H9 (cell line): Measurements from ENCODE around the gene AKR7A2. TPM values are rescaled to one million over a fixed set of nuclear protein-coding genes. Genes with fewer than 3 reads are reported as not detected.

ENCODE experiments used
- DNase-seq: peaks from one replicate; pipeline ENCODE4 v3.0.0-alpha.2; 2017
- H2AFZ ChIP-seq: one replicate; pipeline ENCODE4 v1.6.1; 2013; ENCODE audit warnings: mild to moderate bottlenecking, low read length, control low read depth, moderate library complexity
- H2AK5ac ChIP-seq: 2 replicates; pipeline ENCODE4 v1.6.1; 2013; ENCODE audit warnings: low read length, control low read depth, mixed read lengths; ENCODE audit not compliant: insufficient read length
- H2BK120ac ChIP-seq: one replicate; pipeline ENCODE4 v1.6.1; 2013; ENCODE audit warnings: low read depth, mild to moderate bottlenecking, low read length, control low read depth, inconsistent platforms; ENCODE audit not compliant: poor library complexity, severe bottlenecking
- H2BK12ac ChIP-seq: 2 replicates; pipeline ENCODE4 v1.6.1; 2013; ENCODE audit warnings: low read length, control low read depth, mixed read lengths, low read depth; ENCODE audit not compliant: insufficient read length
- H2BK15ac ChIP-seq: 2 replicates; pipeline ENCODE4 v1.6.1; 2013; ENCODE audit warnings: low read depth, low read length, control low read depth
- H2BK20ac ChIP-seq: one replicate; pipeline ENCODE4 v1.6.1; 2013; ENCODE audit warnings: low read depth, mild to moderate bottlenecking, low read length, control low read depth, inconsistent platforms; ENCODE audit not compliant: poor library complexity, severe bottlenecking
- H2BK5ac ChIP-seq: 2 replicates; pipeline ENCODE4 v1.6.1; 2013; ENCODE audit warnings: low read length, control low read depth, mixed read lengths; ENCODE audit not compliant: insufficient read length
- H3K14ac ChIP-seq: 2 replicates; pipeline ENCODE4 v1.6.1; 2013; ENCODE audit warnings: low read length, control low read depth; ENCODE audit not compliant: insufficient read depth
- H3K18ac ChIP-seq: 2 replicates; pipeline ENCODE4 v1.6.1; 2013; ENCODE audit warnings: low read depth, mild to moderate bottlenecking, mixed read lengths, low read length, control low read depth; ENCODE audit not compliant: insufficient read length
- H3K23ac ChIP-seq: 2 replicates; pipeline ENCODE4 v1.6.1; 2013; ENCODE audit warnings: low read length, control low read depth, mixed read lengths, low read depth; ENCODE audit not compliant: insufficient read length
- H3K23me2 ChIP-seq: 2 replicates; pipeline ENCODE4 v1.6.1; 2013; ENCODE audit warnings: low read depth, mild to moderate bottlenecking, mixed read lengths, low read length, control low read depth; ENCODE audit not compliant: insufficient read length, poor library complexity, severe bottlenecking
- H3K27ac ChIP-seq: 2 replicates; pipeline ENCODE4 v1.5.1; 2013; ENCODE audit warnings: low read length, control low read depth, mixed read lengths, low read depth; ENCODE audit not compliant: insufficient read length
- H3K27me3 ChIP-seq: 2 replicates; pipeline ENCODE4 v1.6.1; 2013; ENCODE audit warnings: low read length, control low read depth, inconsistent platforms; ENCODE audit not compliant: insufficient read depth
- H3K4ac ChIP-seq: 2 replicates; pipeline ENCODE4 v1.6.1; 2013; ENCODE audit warnings: low read depth, mild to moderate bottlenecking, control low read depth, inconsistent platforms, low read length, moderate library complexity
- H3K4me1 ChIP-seq: 2 replicates; pipeline ENCODE4 v1.6.1; 2013; ENCODE audit warnings: low read length, control low read depth, inconsistent platforms; ENCODE audit not compliant: insufficient read depth
- H3K4me2 ChIP-seq: 2 replicates; pipeline ENCODE4 v1.6.1; 2013; ENCODE audit warnings: low read length, control low read depth, mixed read lengths; ENCODE audit not compliant: insufficient read length, insufficient read depth
- H3K56ac ChIP-seq: 2 replicates; pipeline ENCODE4 v1.6.1; 2013; ENCODE audit warnings: low read depth, mild to moderate bottlenecking, mixed read lengths, low read length, control low read depth; ENCODE audit not compliant: insufficient read length
- H3K79me1 ChIP-seq: 2 replicates; pipeline ENCODE4 v1.6.1; 2013; ENCODE audit warnings: low read depth, mild to moderate bottlenecking, moderate library complexity, low read length, control low read depth, inconsistent platforms; ENCODE audit not compliant: insufficient read depth, poor library complexity, severe bottlenecking
- H3K79me2 ChIP-seq: 2 replicates; pipeline ENCODE4 v1.6.1; 2013; ENCODE audit warnings: low read length, control low read depth, inconsistent platforms; ENCODE audit not compliant: insufficient read depth
- H3K9ac ChIP-seq: 2 replicates; pipeline ENCODE4 v1.6.1; 2013; ENCODE audit warnings: low read length, control low read depth, mixed read lengths; ENCODE audit not compliant: insufficient read length; ENCODE audit errors: extremely low read depth
- H3K9me3 ChIP-seq: one replicate; pipeline ENCODE4 v1.6.1; 2013; ENCODE audit warnings: low read depth, low read length, inconsistent platforms; ENCODE audit not compliant: control insufficient read depth
- H3T11ph ChIP-seq: one replicate; pipeline ENCODE4 v1.6.1; 2013; ENCODE audit warnings: mild to moderate bottlenecking, low read length, control low read depth, inconsistent platforms
- H4K20me1 ChIP-seq: one replicate; pipeline ENCODE4 v1.6.1; 2013; ENCODE audit not compliant: control insufficient read depth, insufficient read length, insufficient read depth
- H4K5ac ChIP-seq: 2 replicates; pipeline ENCODE4 v1.6.1; 2013; ENCODE audit warnings: low read depth, mild to moderate bottlenecking, mixed read lengths, low read length, control low read depth; ENCODE audit not compliant: insufficient read length
- H4K8ac ChIP-seq: replicated peaks from 2 replicates; pipeline ENCODE4 v1.6.1; 2013; ENCODE audit warnings: low read length, control low read depth, mixed read lengths, low read depth; ENCODE audit not compliant: insufficient read length
- H4K91ac ChIP-seq: 2 replicates; pipeline ENCODE4 v1.6.1; 2013; ENCODE audit warnings: low read depth, mild to moderate bottlenecking, moderate library complexity, mixed read lengths, low read length, control low read depth; ENCODE audit not compliant: insufficient read length
- H3K27ac Mint-ChIP-seq, 3 experiments: 2 replicates in 2 of 3; 3 replicates in 1 of 3; pipeline ENCODE4 v1.8.0; 2020 to 2021; ENCODE audit warnings: mixed read lengths in 3 of 3, mild to moderate bottlenecking in 1 of 3, moderate library complexity in 1 of 3
- H3K27me3 Mint-ChIP-seq: 2 replicates; pipeline ENCODE4 v1.8.0; 2021; ENCODE audit warnings: low read depth, mild to moderate bottlenecking, moderate library complexity, mixed read lengths
- H3K36me3 Mint-ChIP-seq, 3 experiments: 2 replicates in 2 of 3; 3 replicates in 1 of 3; pipeline ENCODE4 v1.8.0; 2020 to 2021; ENCODE audit warnings: low read depth in 3 of 3, mixed read lengths in 3 of 3; ENCODE audit not compliant: insufficient read depth in 1 of 3
- H3K4me1 Mint-ChIP-seq, 2 experiments: 2 replicates each; pipeline ENCODE4 v1.8.0; 2020; ENCODE audit warnings: mixed read lengths in 2 of 2
- H3K4me3 Mint-ChIP-seq, 2 experiments: 2 replicates in 1 of 2; 3 replicates in 1 of 2; pipeline ENCODE4 v1.8.0; 2020 to 2021; ENCODE audit warnings: mild to moderate bottlenecking in 2 of 2, mixed read lengths in 2 of 2, moderate library complexity in 1 of 2
- H3K9me3 Mint-ChIP-seq, 2 experiments: 2 replicates in 1 of 2; 3 replicates in 1 of 2; pipeline ENCODE4 v1.8.0; 2020; ENCODE audit warnings: mild to moderate bottlenecking in 2 of 2, mixed read lengths in 2 of 2, moderate library complexity in 1 of 2
- CTCF ChIP-seq: fragments of 200-600 bp; sonication (generic); conservative IDR thresholded peaks from 3 replicates; pipeline ENCODE4 v1.8.0; 2021; ENCODE audit warnings: antibody characterized with exemption, mild to moderate bottlenecking
- WGBS: extraction: QIAGEN DNeasy Blood & Tissue Kit; methylation state at CpG from one replicate; pipeline ENCODE4 v1.1.7; 2013; ENCODE audit warnings: missing lambda C conversion rate, low lambda C conversion rate, mixed read lengths; ENCODE audit not compliant: insufficient read length; ENCODE audit errors: extremely low coverage; 5-methylcytosine and 5-hydroxymethylcytosine counted together
- total RNA-seq: library from RNA; stranded (reverse); gene quantifications from 2 replicates; pipeline ENCODE4 v1.2.1, GENCODE V29; 2021

Gene AKR7A2
- total RNA-seq, 1 experiment from 2014 or later = 50.3 TPM

GRCh38 chr1:19319196-19319595, 7.3 kb upstream of the AKR7A2 start:
- no peak for DNase-seq
- Histone ChIP-seq H2AFZ (no peak overlapping the region), H3K27me3 (no peaks in the 10 kb centered on the region), H3K9ac (no peak overlapping the region), H3K18ac (no peak overlapping the region), H4K91ac (no peak overlapping the region), H2BK5ac (no peak overlapping the region), H3K14ac (no peak overlapping the region), H4K20me1 (no peaks in the 10 kb centered on the region), H3K4me2 (no peak overlapping the region), H2AK5ac (no peak overlapping the region), H2BK120ac (no peak overlapping the region), H3K4ac (no peak overlapping the region), H3K27ac (no peak overlapping the region), H2BK12ac (no peak overlapping the region), H2BK15ac (no peak overlapping the region), H3K23ac (no peak overlapping the region), H3K56ac (no peak overlapping the region), H3K23me2 (no peaks in the 10 kb centered on the region), H4K8ac (no peak overlapping the region), H3T11ph (no peak overlapping the region), H3K79me2 (no peaks in the 10 kb centered on the region), H3K79me1 (no peaks in the 10 kb centered on the region), H3K4me1 (no peaks in the 10 kb centered on the region), H3K9me3 (no peaks in the 10 kb centered on the region), H2BK20ac (no peak overlapping the region), H4K5ac (no peak overlapping the region)
- H3K36me3 Mint-ChIP-seq = peaks cover 6 to 39% (median 31%) of the 10 kb centered on the region in 3 experiments; a peak in 6 of 7 replicates
- H3K9me3 Mint-ChIP-seq = no peaks in the 10 kb centered on the region
- no peak overlapping the region for H3K4me3 Mint-ChIP-seq
- WGBS = no CpG with 5 or more reads among the region's 3 CpGs
- H3K27ac Mint-ChIP-seq = no peak overlapping the region
- no peak for TF ChIP-seq CTCF
- peaks cover 0 to 3% of the 10 kb centered on the region in 2 experiments; a peak in 2 of 4 replicates for H3K4me1 Mint-ChIP-seq
- no peaks in the 10 kb centered on the region; the same call in 1 of the 2 replicates for H3K27me3 Mint-ChIP-seq
